ENCODE measurements around the gene NPC1L1. TPM values are rescaled to one million over a fixed set of nuclear protein-coding genes. Genes with fewer than 3 reads are reported as not detected.
A peak's percentile ranks its signal among the peaks of the same experiment; 100 is the strongest.

Gene NPC1L1
- total and polyA plus RNA-seq, 2 of the 13 experiments (the other 11 are each of a cell fraction or from before 2014, with no cell fraction given), result 4.8 to 14.5 TPM

- TF ChIP-seq GRHL1 (CRISPR knock-in tag; conservative IDR thresholded peaks at IDR 0.05) (no peak), ZNF3 (CRISPR knock-in tag; IDR thresholded peaks at IDR 0.05) (no peak), CREB1 (IDR thresholded peaks at IDR 0.05) (no peak), CREB1 (CRISPR knock-in tag; IDR thresholded peaks at IDR 0.05) (peak; percentile 85), MED8 (CRISPR knock-in tag; IDR thresholded peaks at IDR 0.05; ENCODE audit: insufficient replicate concordance) (peak; percentile 60), MTF2 (CRISPR knock-in tag; IDR thresholded peaks at IDR 0.05; ENCODE audit: borderline replicate concordance) (no peak), ZNF605 (CRISPR knock-in tag; IDR thresholded peaks at IDR 0.05) (no peak; the same call in 1 of the 2 replicates), NFIC (IDR thresholded peaks at IDR 0.05; ENCODE audit: low read length) (no peak; the same call in 1 of the 2 replicates), PITX1 (CRISPR knock-in tag; IDR thresholded peaks at IDR 0.05) (no peak), ZNF512B (CRISPR knock-in tag; IDR thresholded peaks at IDR 0.05; ENCODE audit: borderline replicate concordance) (no peak), DMTF1 (CRISPR knock-in tag; IDR thresholded peaks at IDR 0.05) (no peak), TGIF2 (CRISPR knock-in tag; IDR thresholded peaks at IDR 0.05) (peak; percentile 37), GMEB1 (CRISPR knock-in tag; IDR thresholded peaks at IDR 0.05; ENCODE audit: borderline replicate concordance) (no peak), MZF1 (CRISPR knock-in tag; IDR thresholded peaks at IDR 0.05; ENCODE audit: borderline replicate concordance) (0 out of 2 replicates have a peak, but pooled peaks have one; percentile 71), REL (CRISPR knock-in tag; conservative IDR thresholded peaks at IDR 0.05) (0 out of 2 replicates have a peak, but pooled peaks have one; percentile 75), KDM2A (CRISPR knock-in tag; IDR thresholded peaks at IDR 0.05; ENCODE audit: borderline replicate concordance, low read depth) (peak; percentile 67), NFKBIZ (CRISPR knock-in tag; IDR thresholded peaks at IDR 0.05) (peak; percentile 80; the same call in 1 of the 2 replicates)
These were observed at the start of gene NPC1L1 (continued) for GRCh38 chr7:44541028-44541869.

Data from HepG2 (cell line).